ENCODE results near the gene TSPAN15. TPM values are rescaled to one million over a fixed set of nuclear protein-coding genes. Genes with fewer than 3 reads are reported as not detected.
A peak's percentile ranks its signal among the peaks of the same experiment; 100 is the strongest.

Gene TSPAN15
- total RNA-seq, 1 donor from 2014 or later: 49.8 TPM

- DNase-seq: no peak
- no peaks in the 10 kb centered on the region for H3K36me3 Mint-ChIP-seq (ENCODE audit: unreplicated experiment)
- no peak overlapping the region for H3K4me3 Mint-ChIP-seq (ENCODE audit: unreplicated experiment)
- no peak overlapping the region for H3K27ac Mint-ChIP-seq (ENCODE audit: unreplicated experiment)
- peaks cover 7% of the 10 kb centered on the region for H3K9me3 Mint-ChIP-seq (ENCODE audit: unreplicated experiment)
- H3K27me3 Mint-ChIP-seq (ENCODE audit: unreplicated experiment): peaks cover 5% of the 10 kb centered on the region
- H3K4me1 Mint-ChIP-seq (ENCODE audit: low read depth, unreplicated experiment): peaks cover 8% of the 10 kb centered on the region
- TF ChIP-seq CTCF (IDR thresholded peaks at IDR 0.05; ENCODE audit: partially characterized antibody, unreplicated experiment): no peak
Observed at GRCh38 chr10:69412232-69412790, 39.0 kb upstream of the TSPAN15 start.

GRCh38 chr10:69413221-69413865 is 37.9 kb upstream of the TSPAN15 start:
- no peak overlapping the region for H3K27ac Mint-ChIP-seq (ENCODE audit: unreplicated experiment)
- peaks cover 5% of the 10 kb centered on the region for H3K27me3 Mint-ChIP-seq (ENCODE audit: unreplicated experiment)
- TF ChIP-seq CTCF (IDR thresholded peaks at IDR 0.05; ENCODE audit: partially characterized antibody, unreplicated experiment): peak; percentile 54
- DNase-seq: peak; percentile 71
- H3K36me3 Mint-ChIP-seq (ENCODE audit: unreplicated experiment): no peaks in the 10 kb centered on the region
- no peak overlapping the region for H3K4me3 Mint-ChIP-seq (ENCODE audit: unreplicated experiment)
- peaks cover 11% of the 10 kb centered on the region for H3K4me1 Mint-ChIP-seq (ENCODE audit: low read depth, unreplicated experiment)
- peaks cover 1% of the 10 kb centered on the region for H3K9me3 Mint-ChIP-seq (ENCODE audit: unreplicated experiment)

- Mint-ChIP-seq H3K27me3 (ENCODE audit: unreplicated experiment) (peaks cover 5% of the 10 kb centered on the region), H3K4me1 (ENCODE audit: low read depth, unreplicated experiment) (peaks cover 10% of the 10 kb centered on the region), H3K4me3 (ENCODE audit: unreplicated experiment) (no peak overlapping the region), H3K9me3 (ENCODE audit: unreplicated experiment) (no peaks in the 10 kb centered on the region), H3K27ac (ENCODE audit: unreplicated experiment) (no peak overlapping the region), H3K36me3 (ENCODE audit: unreplicated experiment) (no peaks in the 10 kb centered on the region)
- DNase-seq: no peak
- no peak for TF ChIP-seq CTCF (IDR thresholded peaks at IDR 0.05; ENCODE audit: partially characterized antibody, unreplicated experiment)
Observed at GRCh38 chr10:69414036-69415018, 36.9 kb upstream of the TSPAN15 start.

GRCh38 chr10:69415049-69415448 is 36.2 kb upstream of the TSPAN15 start:
- TF ChIP-seq CTCF (IDR thresholded peaks at IDR 0.05; ENCODE audit: partially characterized antibody, unreplicated experiment): no peak
- Mint-ChIP-seq H3K27me3 (ENCODE audit: unreplicated experiment) (peaks cover 8% of the 10 kb centered on the region), H3K36me3 (ENCODE audit: unreplicated experiment) (no peaks in the 10 kb centered on the region)

More at GRCh38 chr10:69415049-69415448, 36.2 kb upstream of the TSPAN15 start:
- Mint-ChIP-seq H3K4me1 (ENCODE audit: low read depth, unreplicated experiment) (peaks cover 10% of the 10 kb centered on the region), H3K4me3 (ENCODE audit: unreplicated experiment) (no peak overlapping the region), H3K9me3 (ENCODE audit: unreplicated experiment) (no peaks in the 10 kb centered on the region), H3K27ac (ENCODE audit: unreplicated experiment) (no peak overlapping the region)
- no peak for DNase-seq
